Fibroblast of lung (primary cell): ENCODE data around the gene CAPS.
"Not testable (repeated sequence)": the region's sequence is repeated elsewhere in the genome, so short reads cannot be mapped to it uniquely, and the experiment has no call there.

Source experiments
- EZH2 ChIP-seq: IDR thresholded peaks from 2 replicates; pipeline ENCODE4 v1.5.1; 2012; ENCODE audit warnings: low read length, control low read depth, mild to moderate bottlenecking; ENCODE audit errors: missing control alignments
- TF ChIP-seq, protein P1 (sequence below), 2 donors: IDR thresholded peaks in 1 of 2; conservative IDR thresholded peaks in 1 of 2; 1 replicate in 1 of 2; 2 replicates in 1 of 2; pipeline ENCODE4 v1.5.1; 2011 to 2012; ENCODE audit warnings: low read length in 2 of 2, control low read depth in 1 of 2, inconsistent platforms in 1 of 2, low read depth in 1 of 2, mild to moderate bottlenecking in 1 of 2

DNA sequence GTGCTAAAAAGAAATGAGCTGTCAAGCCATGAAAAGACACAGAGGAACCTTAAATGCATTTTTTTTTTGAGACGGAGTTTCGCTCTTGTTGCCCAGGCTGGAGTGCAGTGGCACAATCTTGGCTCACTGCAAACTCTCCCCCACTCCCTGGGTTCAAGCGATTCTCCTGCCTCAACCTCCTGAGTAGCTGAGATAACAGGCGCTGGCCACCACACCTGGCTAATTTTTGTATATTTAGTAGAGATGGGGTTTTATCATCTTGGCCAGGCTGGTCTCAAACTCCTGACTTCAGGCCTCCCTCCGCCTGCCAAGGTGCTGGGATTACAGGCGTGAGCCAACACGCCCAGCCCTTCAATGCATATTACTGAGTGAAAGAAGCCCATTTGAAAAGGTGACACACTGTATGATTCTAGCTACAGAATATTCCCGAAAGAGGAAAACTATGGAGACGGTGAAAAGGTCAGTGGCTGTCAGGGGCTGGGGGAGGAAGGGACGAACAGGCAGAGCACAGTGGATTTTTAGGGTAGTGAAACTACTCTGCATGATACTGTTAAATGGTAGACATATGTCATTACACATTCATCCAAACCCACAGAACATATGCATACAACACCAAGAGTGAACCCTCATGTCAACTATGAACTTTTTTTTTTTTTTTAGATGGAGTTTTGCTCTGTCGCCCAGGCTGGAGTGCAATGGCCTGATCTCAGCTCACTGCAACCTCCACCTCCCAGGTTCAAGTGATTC, 29.8 kb upstream of the CAPS start:
- not testable (repeated sequence) for TF ChIP-seq EZH2
- TF ChIP-seq, protein P1, sequence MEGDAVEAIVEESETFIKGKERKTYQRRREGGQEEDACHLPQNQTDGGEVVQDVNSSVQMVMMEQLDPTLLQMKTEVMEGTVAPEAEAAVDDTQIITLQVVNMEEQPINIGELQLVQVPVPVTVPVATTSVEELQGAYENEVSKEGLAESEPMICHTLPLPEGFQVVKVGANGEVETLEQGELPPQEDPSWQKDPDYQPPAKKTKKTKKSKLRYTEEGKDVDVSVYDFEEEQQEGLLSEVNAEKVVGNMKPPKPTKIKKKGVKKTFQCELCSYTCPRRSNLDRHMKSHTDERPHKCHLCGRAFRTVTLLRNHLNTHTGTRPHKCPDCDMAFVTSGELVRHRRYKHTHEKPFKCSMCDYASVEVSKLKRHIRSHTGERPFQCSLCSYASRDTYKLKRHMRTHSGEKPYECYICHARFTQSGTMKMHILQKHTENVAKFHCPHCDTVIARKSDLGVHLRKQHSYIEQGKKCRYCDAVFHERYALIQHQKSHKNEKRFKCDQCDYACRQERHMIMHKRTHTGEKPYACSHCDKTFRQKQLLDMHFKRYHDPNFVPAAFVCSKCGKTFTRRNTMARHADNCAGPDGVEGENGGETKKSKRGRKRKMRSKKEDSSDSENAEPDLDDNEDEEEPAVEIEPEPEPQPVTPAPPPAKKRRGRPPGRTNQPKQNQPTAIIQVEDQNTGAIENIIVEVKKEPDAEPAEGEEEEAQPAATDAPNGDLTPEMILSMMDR (conservative IDR thresholded peaks at IDR 0.05 in 1 of 2, IDR thresholded peaks at IDR 0.05 in 1 of 2; ENCODE audit: low read depth in 1 of 2, low read length in 2 of 2), result not testable (repeated sequence)
